IMR-90 (cell line): Measurements from ENCODE around the gene EGFL7. TPM values are rescaled to one million over a fixed set of nuclear protein-coding genes. Genes with fewer than 3 reads are reported as not detected.

Source experiments
- ATAC-seq: fragments of 200-7000 bp; cut with Tn5 transposase; 2 replicates; pipeline ENCODE4 v1.9.1; 2020; ENCODE audit warnings: low read depth, mild to moderate bottlenecking, moderate library complexity
- BruUV-seq: library from RNA; stranded (reverse); fragments of 400-500 nt; replicated peaks from 2 replicates; lab custom pipeline; 2021; lab: Mats Ljungman, UMichigan
- CTCF ChIA-PET: fragments of 300-600 bp; formaldehyde crosslinking; extraction: SDS; loops from one replicate; lab custom pipeline; 2021; ENCODE audit warnings: antibody characterized with exemption; lab: Yijun Ruan, JAX
- POLR2A ChIA-PET: fragments of 300-600 bp; sonication (Branson Sonifier 250); formaldehyde crosslinking; loops from one replicate; lab custom pipeline; 2022; ENCODE audit warnings: antibody characterized with exemption; ENCODE audit not compliant: unreplicated experiment; lab: Charles Lee
- DNase-seq: peaks from one replicate; pipeline ENCODE4 v3.0.0; 2013
- H2AFZ ChIP-seq: replicated peaks from 2 replicates; pipeline ENCODE3; 2013; ENCODE audit warnings: low read length, mild to moderate bottlenecking; ENCODE audit not compliant: poor library complexity
- H2AK5ac ChIP-seq: 2 replicates; pipeline ENCODE4 v1.6.1; 2013; ENCODE audit warnings: low read depth, low read length, inconsistent platforms
- H2AK9ac ChIP-seq: replicated peaks from 2 replicates; pipeline ENCODE3; 2013; ENCODE audit warnings: mild to moderate bottlenecking, low read depth, low read length, moderate library complexity; ENCODE audit not compliant: poor library complexity
- H2BK120ac ChIP-seq: 2 replicates; pipeline ENCODE4 v1.6.1; 2013; ENCODE audit warnings: low read depth, low read length, inconsistent platforms
- H2BK15ac ChIP-seq: 3 replicates; pipeline ENCODE4 v1.6.1; 2013; ENCODE audit warnings: low read depth, low read length, inconsistent platforms
- H2BK20ac ChIP-seq: 2 replicates; pipeline ENCODE4 v1.6.1; 2013; ENCODE audit warnings: low read depth, mild to moderate bottlenecking, inconsistent platforms, low read length, moderate library complexity
- H2BK5ac ChIP-seq: 2 replicates; pipeline ENCODE4 v1.6.1; 2013; ENCODE audit warnings: mild to moderate bottlenecking, low read depth, low read length, inconsistent platforms; ENCODE audit not compliant: poor library complexity, severe bottlenecking
- H3K14ac ChIP-seq: replicated peaks from 2 replicates; pipeline ENCODE4 v1.6.1; 2013; ENCODE audit warnings: low read depth, low read length, inconsistent platforms
- H3K18ac ChIP-seq: 2 replicates; pipeline ENCODE4 v1.6.1; 2013; ENCODE audit warnings: low read depth, low read length, control low read depth
- H3K23ac ChIP-seq: 2 replicates; pipeline ENCODE4 v1.6.1; 2013; ENCODE audit warnings: low read depth, low read length, inconsistent platforms
- H3K27ac ChIP-seq: 2 replicates; pipeline ENCODE4 v1.5.1; 2013; ENCODE audit warnings: mild to moderate bottlenecking, control low read depth, low read length; ENCODE audit not compliant: insufficient read depth
- H3K27me3 ChIP-seq: 2 replicates; pipeline ENCODE4 v1.6.1; 2013; ENCODE audit warnings: low read length; ENCODE audit not compliant: control insufficient read depth, insufficient read depth
- H3K36me3 ChIP-seq: 2 replicates; pipeline ENCODE4 v1.6.1; 2013; ENCODE audit warnings: low read length, mixed read lengths; ENCODE audit not compliant: control insufficient read depth, insufficient read depth
- H3K4ac ChIP-seq: 2 replicates; pipeline ENCODE4 v1.6.1; 2013; ENCODE audit warnings: low read depth, low read length, inconsistent platforms
- H3K4me1 ChIP-seq: 2 replicates; pipeline ENCODE4 v1.6.1; 2013; ENCODE audit warnings: low read length, mixed read lengths; ENCODE audit not compliant: control insufficient read depth, insufficient read depth
- H3K4me2 ChIP-seq: 2 replicates; pipeline ENCODE4 v1.6.1; 2013; ENCODE audit warnings: low read depth, mild to moderate bottlenecking, control low read depth, low read length, moderate library complexity
- H3K4me3 ChIP-seq: 2 replicates; pipeline ENCODE4 v1.5.1; 2013; ENCODE audit warnings: low read depth, mild to moderate bottlenecking, control low read depth, low read length, moderate library complexity; ENCODE audit not compliant: insufficient read depth
- H3K56ac ChIP-seq: 2 replicates; pipeline ENCODE4 v1.6.1; 2013; ENCODE audit warnings: low read length, inconsistent platforms; ENCODE audit not compliant: insufficient read depth; ENCODE audit errors: extremely low read depth
- H3K79me1 ChIP-seq, 2 experiments: 2 replicates each; pipeline ENCODE4 v1.6.1; 2013; ENCODE audit warnings: low read length in 2 of 2, inconsistent platforms in 1 of 2, low read depth in 1 of 2
- H3K9ac ChIP-seq: 2 replicates; pipeline ENCODE4 v1.6.1; 2013; ENCODE audit warnings: low read depth, low read length, control low read depth
- H3K9me1 ChIP-seq: 2 replicates; pipeline ENCODE4 v1.6.1; 2013; ENCODE audit warnings: low read length, inconsistent platforms; ENCODE audit not compliant: insufficient read depth
- H3K9me3 ChIP-seq: 2 replicates; pipeline ENCODE4 v1.6.1; 2013; ENCODE audit warnings: low read length; ENCODE audit not compliant: control insufficient read depth, insufficient read depth
- H4K20me1 ChIP-seq: 2 replicates; pipeline ENCODE4 v1.6.1; 2013; ENCODE audit warnings: low read length, inconsistent platforms; ENCODE audit not compliant: insufficient read depth
- H4K5ac ChIP-seq: 2 replicates; pipeline ENCODE4 v1.6.1; 2013; ENCODE audit warnings: mild to moderate bottlenecking, low read depth, low read length, control low read depth
- H4K8ac ChIP-seq, 2 experiments: 2 replicates each; pipeline ENCODE4 v1.6.1; 2013; ENCODE audit warnings: low read depth in 2 of 2, low read length in 2 of 2, control low read depth in 1 of 2, inconsistent platforms in 1 of 2
- H4K91ac ChIP-seq: 2 replicates; pipeline ENCODE4 v1.6.1; 2013; ENCODE audit warnings: low read depth, low read length, inconsistent platforms; ENCODE audit not compliant: insufficient read depth
- BHLHE40 ChIP-seq: fragments of 150-350 bp; IDR thresholded peaks from 2 replicates; pipeline ENCODE4 v1.6.1; 2016; ENCODE audit warnings: mild to moderate bottlenecking, low read depth, low read length
- CEBPB ChIP-seq: IDR thresholded peaks from 2 replicates; pipeline ENCODE4 v1.6.1; 2012; ENCODE audit warnings: low read depth, low read length, improper control_type of control experiment
- CHD1 ChIP-seq: IDR thresholded peaks from 2 replicates; pipeline ENCODE4 v1.6.1; 2012; ENCODE audit warnings: low read depth, low read length, improper control_type of control experiment
- MXI1 ChIP-seq: IDR thresholded peaks from 2 replicates; pipeline ENCODE4 v1.6.1; 2012; ENCODE audit warnings: low read depth, mild to moderate bottlenecking, low read length, moderate library complexity, borderline replicate concordance
- POLR2A ChIP-seq: IDR thresholded peaks from 2 replicates; pipeline ENCODE4 v1.6.1; 2012; ENCODE audit warnings: mild to moderate bottlenecking, low read depth, low read length
- RAD21 ChIP-seq: IDR thresholded peaks from 2 replicates; pipeline ENCODE4 v1.6.1; 2012; ENCODE audit warnings: low read length, improper control_type of control experiment
- RCOR1 ChIP-seq: IDR thresholded peaks from 2 replicates; pipeline ENCODE4 v1.6.1; 2012; ENCODE audit warnings: mild to moderate bottlenecking, low read length, improper control_type of control experiment; ENCODE audit not compliant: insufficient replicate concordance
- RFX5 ChIP-seq: IDR thresholded peaks from 2 replicates; pipeline ENCODE4 v1.8.0; 2012; ENCODE audit warnings: low read depth, mild to moderate bottlenecking, low read length, moderate library complexity
- SMC3 ChIP-seq: fragments of 150-350 bp; IDR thresholded peaks from 2 replicates; pipeline ENCODE4 v1.6.1; 2016; ENCODE audit warnings: low read depth, mild to moderate bottlenecking, antibody characterized with exemption, low read length, moderate library complexity
- WGBS, 2 experiments: methylation state at CpG; one replicate each; pipeline versions ENCODE4 v1.1.5 to v1.1.7; 2013; ENCODE audit warnings: missing lambda C conversion rate in 2 of 2; ENCODE audit not compliant: insufficient read length in 1 of 2; ENCODE audit errors: extremely low coverage in 2 of 2; 5-methylcytosine and 5-hydroxymethylcytosine counted together
- dilution Hi-C: fragments of 300-500 bp; cut with HindIII; formaldehyde crosslinking; loops from one replicate; pipeline ENCODE4 v1.14.3; 2018; ENCODE audit warnings: low sequenced_read_pairs; ENCODE audit not compliant: unreplicated experiment
- in situ Hi-C: fragments of 300-500 bp; cut with MboI; formaldehyde crosslinking; loops from 3 replicates; pipeline ENCODE4 v1.14.3; 2019; ENCODE audit warnings: low sequenced_read_pairs, inconsistent platforms, mixed read lengths
- intact Hi-C: fragments of 100-400 bp; cut with micrococcal nuclease; formaldehyde crosslinking; loops from 2 replicates; pipeline ENCODE4 v1.10.0; 2022
- polyA plus RNA-seq, 3 experiments: library from polyadenylated mRNA; depleted of rRNA; stranded (reverse); fragments of >200 nt; gene quantifications; 2 replicates each; pipeline ENCODE4 v1.2.3, GENCODE V29; 2012; ENCODE audit warnings: low replicate concordance in 1 of 3
- total RNA-seq: library from RNA; depleted of rRNA; stranded (reverse); fragments of >200 nt; gene quantifications from 2 replicates; pipeline ENCODE4 v1.2.3, GENCODE V29; 2012
- TF ChIP-seq, protein P1 (sequence below): fragments of 150-350 bp; IDR thresholded peaks from 2 replicates; pipeline ENCODE4 v1.6.1; 2016; ENCODE audit warnings: low read depth, mild to moderate bottlenecking, low read length, moderate library complexity, borderline replicate concordance
- TF ChIP-seq, protein P2 (sequence below): fragments of 150-350 bp; IDR thresholded peaks from 2 replicates; pipeline ENCODE4 v1.6.1; 2017; ENCODE audit warnings: mild to moderate bottlenecking, antibody characterized with exemption, low read length, low read depth

EGFL7 gene
- total and polyA plus RNA-seq, 2 of the 4 experiments (the other 2 are of a cell fraction) = 2.2 to 10.4 TPM

DNA sequence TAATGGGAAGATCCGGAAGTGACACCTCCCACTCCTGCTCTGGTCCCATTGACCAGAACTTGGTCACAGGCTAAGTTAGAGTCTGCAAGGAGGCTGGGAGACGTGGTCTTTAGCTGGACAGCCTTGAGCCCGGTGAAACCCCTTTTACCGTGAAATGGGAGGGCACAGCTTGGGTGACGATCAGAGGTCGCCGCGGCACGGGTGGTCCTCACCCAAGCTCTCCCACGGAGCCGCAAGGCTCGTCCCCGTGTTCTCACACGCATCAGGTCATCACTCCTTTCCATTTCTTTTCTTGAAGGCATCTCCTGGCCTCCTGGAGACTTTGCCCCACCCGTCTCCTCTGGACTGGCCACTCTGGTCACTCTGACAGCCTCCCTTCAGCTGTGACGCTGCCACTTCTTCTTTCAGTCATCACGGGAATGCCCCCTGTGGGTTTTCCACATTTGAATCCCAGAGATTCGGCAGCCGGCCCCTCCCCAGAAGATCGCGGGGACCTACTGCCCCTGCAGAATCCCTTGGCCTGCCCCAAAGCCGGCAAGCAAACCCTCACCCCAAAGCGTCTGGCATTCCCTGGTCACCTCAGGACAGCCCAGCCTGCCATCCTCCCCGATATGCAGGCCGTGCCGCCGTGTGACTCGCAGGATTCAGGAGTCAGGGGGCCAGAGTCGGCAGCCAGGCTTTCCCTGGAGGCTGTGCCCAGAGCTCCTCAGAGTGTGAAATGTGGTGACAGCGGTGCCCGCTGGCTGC, 18.9 kb upstream of the EGFL7 start (continued):
- no peak for TF ChIP-seq MXI1
- TF ChIP-seq POLR2A = no peak

DNA sequence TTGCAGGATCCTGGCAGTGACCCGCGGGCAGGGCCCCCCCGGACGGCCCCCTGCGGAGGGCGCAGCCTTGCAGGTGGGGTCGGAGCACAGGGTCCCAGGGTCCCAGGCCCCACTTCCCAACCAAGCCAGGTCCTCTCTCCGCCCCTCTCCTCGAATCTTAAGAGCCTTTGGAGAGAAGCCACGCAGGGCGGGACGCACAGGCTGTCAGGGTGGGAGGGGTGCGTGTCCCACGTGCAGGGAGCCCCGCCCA, 18.4 kb upstream of the EGFL7 start:
- no peak for TF ChIP-seq CHD1
- TF ChIP-seq RAD21 = no peak
- TF ChIP-seq RCOR1 = no peak
- TF ChIP-seq, protein P1, sequence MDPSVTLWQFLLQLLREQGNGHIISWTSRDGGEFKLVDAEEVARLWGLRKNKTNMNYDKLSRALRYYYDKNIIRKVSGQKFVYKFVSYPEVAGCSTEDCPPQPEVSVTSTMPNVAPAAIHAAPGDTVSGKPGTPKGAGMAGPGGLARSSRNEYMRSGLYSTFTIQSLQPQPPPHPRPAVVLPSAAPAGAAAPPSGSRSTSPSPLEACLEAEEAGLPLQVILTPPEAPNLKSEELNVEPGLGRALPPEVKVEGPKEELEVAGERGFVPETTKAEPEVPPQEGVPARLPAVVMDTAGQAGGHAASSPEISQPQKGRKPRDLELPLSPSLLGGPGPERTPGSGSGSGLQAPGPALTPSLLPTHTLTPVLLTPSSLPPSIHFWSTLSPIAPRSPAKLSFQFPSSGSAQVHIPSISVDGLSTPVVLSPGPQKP = no peak
- no peak for TF ChIP-seq SMC3
- no peak for TF ChIP-seq BHLHE40
- TF ChIP-seq RFX5 = no peak
- TF ChIP-seq, protein P2, sequence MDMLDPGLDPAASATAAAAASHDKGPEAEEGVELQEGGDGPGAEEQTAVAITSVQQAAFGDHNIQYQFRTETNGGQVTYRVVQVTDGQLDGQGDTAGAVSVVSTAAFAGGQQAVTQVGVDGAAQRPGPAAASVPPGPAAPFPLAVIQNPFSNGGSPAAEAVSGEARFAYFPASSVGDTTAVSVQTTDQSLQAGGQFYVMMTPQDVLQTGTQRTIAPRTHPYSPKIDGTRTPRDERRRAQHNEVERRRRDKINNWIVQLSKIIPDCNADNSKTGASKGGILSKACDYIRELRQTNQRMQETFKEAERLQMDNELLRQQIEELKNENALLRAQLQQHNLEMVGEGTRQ = peak; percentile 72
- TF ChIP-seq CEBPB = no peak
- no peak overlapping the region for H3K56ac ChIP-seq
- H3K4me1 ChIP-seq = peaks cover 4% of the 10 kb centered on the region; the same call in 1 of the 2 replicates
- H2AK9ac ChIP-seq = no peak overlapping the region
- CTCF ChIA-PET = interaction anchor here (1.2 kb wide), 1 partner anchor 159 kb away, joined by 3 read pairs; no protein-coding TSS in a partner anchor
- no peak overlapping the region for H3K14ac ChIP-seq
- H3K79me1 ChIP-seq = no peaks in the 10 kb centered on the region
- no peak overlapping the region for H4K91ac ChIP-seq
- POLR2A ChIA-PET = no interaction called here
- no peak for ATAC-seq
- no peak overlapping the region for H2AK5ac ChIP-seq
- no peak overlapping the region for H3K4ac ChIP-seq
- H4K20me1 ChIP-seq = no peaks in the 10 kb centered on the region
- H3K4me2 ChIP-seq = peak overlapping the region; percentile 30; the same call in 1 of the 2 replicates
- no CpG with 5 or more reads among the region's 15 CpGs for WGBS, 2 experiments
- no peak overlapping the region for H3K27ac ChIP-seq
- H2AFZ ChIP-seq = peak overlapping the region; percentile 79
- no peak overlapping the region for H4K5ac ChIP-seq
- H2BK20ac ChIP-seq = no peak overlapping the region
- BruUV-seq = no TSS peak
- in situ Hi-C loops (no loop called here), intact Hi-C loops (no loop called here), dilution Hi-C loops (no loop called here)
- H2BK15ac ChIP-seq = no peak overlapping the region
- H3K18ac ChIP-seq = no peak overlapping the region
- H2BK120ac ChIP-seq = no peak overlapping the region
- no peak overlapping the region for H3K9ac ChIP-seq
- H3K9me3 ChIP-seq = 0 out of 2 replicates have a peak, but pooled peaks cover 2% of the 10 kb centered on the region
- no peak overlapping the region for H3K4me3 ChIP-seq
- H3K23ac ChIP-seq = no peak overlapping the region
- H3K9me1 ChIP-seq = no peaks in the 10 kb centered on the region
- peaks cover 20% of the 10 kb centered on the region for H3K27me3 ChIP-seq
- H4K8ac ChIP-seq = no peak overlapping the region
- H3K36me3 ChIP-seq = no peaks in the 10 kb centered on the region
- peak; percentile 22 for DNase-seq
- H2BK5ac ChIP-seq = no peak overlapping the region
